Glutamatergic neuron (in vitro differentiated cells): ENCODE data around the gene ADAMTS16. TPM values are rescaled to one million over a fixed set of nuclear protein-coding genes. Genes with fewer than 3 reads are reported as not detected.
A peak's percentile ranks its signal among the peaks of the same experiment; 100 is the strongest.

Source experiments
- DNase-seq: peaks from one replicate; pipeline ENCODE4 v3.0.0; 2022
- H3K27ac Mint-ChIP-seq: one replicate; pipeline ENCODE4 v1.8.0; 2020; ENCODE audit warnings: mild to moderate bottlenecking, mixed read lengths, inconsistent platforms; ENCODE audit not compliant: unreplicated experiment
- H3K27me3 Mint-ChIP-seq: one replicate; pipeline ENCODE4 v1.8.0; 2020; ENCODE audit warnings: mild to moderate bottlenecking, moderate library complexity, mixed read lengths, inconsistent platforms; ENCODE audit not compliant: unreplicated experiment
- H3K36me3 Mint-ChIP-seq: one replicate; pipeline ENCODE4 v1.8.0; 2020; ENCODE audit warnings: mild to moderate bottlenecking, mixed read lengths, inconsistent platforms; ENCODE audit not compliant: unreplicated experiment
- H3K4me1 Mint-ChIP-seq: one replicate; pipeline ENCODE4 v1.8.0; 2020; ENCODE audit warnings: mild to moderate bottlenecking, low read depth, mixed read lengths, inconsistent platforms; ENCODE audit not compliant: unreplicated experiment
- H3K4me3 Mint-ChIP-seq: one replicate; pipeline ENCODE4 v1.8.0; 2020; ENCODE audit warnings: mild to moderate bottlenecking, mixed read lengths, inconsistent platforms; ENCODE audit not compliant: unreplicated experiment
- H3K9me3 Mint-ChIP-seq: one replicate; pipeline ENCODE4 v1.8.0; 2020; ENCODE audit warnings: mild to moderate bottlenecking, moderate library complexity, mixed read lengths, inconsistent platforms; ENCODE audit not compliant: unreplicated experiment
- CTCF ChIP-seq: fragments of 200-600 bp; sonication (generic); IDR thresholded peaks from one replicate; pipeline ENCODE4 v1.5.0; 2021; ENCODE audit not compliant: partially characterized antibody, unreplicated experiment
- total RNA-seq: library from RNA; stranded (reverse); fragmentation: NEBNext Ultra II Directional; extraction: Animal tissue kit (Norgen Biotek cat#: 25700); gene quantifications from one replicate; pipeline ENCODE4 v1.2.1, GENCODE V29; 2021; ENCODE audit not compliant: unreplicated experiment

ADAMTS16 gene
- total RNA-seq, 1 donor from 2014 or later: 4.8 TPM

GRCh38 chr5:5141339-5141599 is 1.1 kb downstream of the ADAMTS16 start:
- Mint-ChIP-seq H3K27ac (no peak overlapping the region), H3K4me3 (peak overlapping the region; percentile 86), H3K36me3 (peaks cover 4% of the 10 kb centered on the region), H3K9me3 (peaks cover 7% of the 10 kb centered on the region), H3K4me1 (peaks cover 5% of the 10 kb centered on the region), H3K27me3 (peaks cover 13% of the 10 kb centered on the region)
- DNase-seq: no peak
- no peak for TF ChIP-seq CTCF

GRCh38 chr5:5141625-5142525 is 1.7 kb downstream of the ADAMTS16 start:
- H3K4me1 Mint-ChIP-seq: peaks cover 5% of the 10 kb centered on the region
- peak; percentile 96 for TF ChIP-seq CTCF
- H3K36me3 Mint-ChIP-seq: peaks cover 4% of the 10 kb centered on the region
- H3K27me3 Mint-ChIP-seq: peaks cover 13% of the 10 kb centered on the region
- peak overlapping the region; percentile 86 for H3K4me3 Mint-ChIP-seq
- DNase-seq: peak; percentile 52
- peaks cover 7% of the 10 kb centered on the region for H3K9me3 Mint-ChIP-seq
- no peak overlapping the region for H3K27ac Mint-ChIP-seq

GRCh38 chr5:5144441-5144840 is 4.3 kb downstream of the ADAMTS16 start:
- no peak for DNase-seq

GRCh38 chr5:5145651-5146529 is 5.8 kb downstream of the ADAMTS16 start:
- no peak for TF ChIP-seq CTCF
- Mint-ChIP-seq H3K27ac (no peak overlapping the region), H3K27me3 (peaks cover 7% of the 10 kb centered on the region), H3K4me3 (no peak overlapping the region), H3K4me1 (peaks cover 3% of the 10 kb centered on the region), H3K36me3 (no peaks in the 10 kb centered on the region), H3K9me3 (peaks cover 2% of the 10 kb centered on the region)
- DNase-seq: no peak

More at GRCh38 chr5:5144441-5144840, 4.3 kb downstream of the ADAMTS16 start:
- TF ChIP-seq CTCF: no peak
- Mint-ChIP-seq H3K4me1 (peaks cover 4% of the 10 kb centered on the region), H3K27ac (no peak overlapping the region), H3K36me3 (no peaks in the 10 kb centered on the region), H3K4me3 (no peak overlapping the region), H3K27me3 (peaks cover 8% of the 10 kb centered on the region), H3K9me3 (peaks cover 3% of the 10 kb centered on the region)
